Body of pancreas (tissue), 4 donors: Measurements from ENCODE around the gene ABHD12B. TPM values are rescaled to one million over a fixed set of nuclear protein-coding genes. Genes with fewer than 3 reads are reported as not detected.

ENCODE experiments used
- ATAC-seq: fragments of 150-250 bp; one replicate; pipeline ENCODE4 v1.9.1; 2016
- DNase-seq, 4 donors: peaks; one replicate each; pipeline ENCODE4 v3.0.0-alpha.2; 2019
- H3K27ac ChIP-seq, 4 donors: fragments of 200-600 bp; sonication (generic); 1 replicate in 3 of 4; 2 replicates in 1 of 4; pipeline versions ENCODE4 v1.5.1 to v1.6.1; 2016 to 2019; ENCODE audit warnings: mild to moderate bottlenecking in 1 of 4, mixed read lengths in 1 of 4, moderate library complexity in 1 of 4
- H3K27me3 ChIP-seq, 2 donors: fragments of 200-600 bp; sonication (generic); one replicate each; pipeline ENCODE4 v1.6.0; 2016; ENCODE audit warnings: mild to moderate bottlenecking in 1 of 2
- H3K36me3 ChIP-seq, 2 donors: fragments of 200-600 bp; sonication (generic); replicated peaks in 1 of 2; 2 replicates each; pipeline ENCODE4 v1.5.1; 2016; ENCODE audit warnings: low read depth in 2 of 2; ENCODE audit not compliant: insufficient read depth in 1 of 2
- H3K4me1 ChIP-seq: fragments of 200-600 bp; sonication (generic); one replicate; pipeline ENCODE4 v1.6.0; 2016
- H3K4me3 ChIP-seq, 2 donors: fragments of 200-600 bp; sonication (generic); 1 replicate in 1 of 2; 2 replicates in 1 of 2; pipeline ENCODE4 v1.5.1; 2016 to 2019
- H3K9me3 ChIP-seq, 3 donors: fragments of 200-600 bp; sonication (generic); 1 replicate in 2 of 3; 2 replicates in 1 of 3; pipeline ENCODE4 v1.5.1; 2016
- POLR2A ChIP-seq, 3 donors: fragments of 450-650 bp; IDR thresholded peaks; one replicate each; pipeline ENCODE4 v1.6.1; 2016; ENCODE audit warnings: antibody characterized with exemption in 3 of 3, mild to moderate bottlenecking in 2 of 3
- WGBS, 2 donors: methylation state at CpG; one replicate each; pipeline ENCODE4 v1.1.5; 2017; 5-methylcytosine and 5-hydroxymethylcytosine counted together
- intact Hi-C: fragments of 100-400 bp; cut with DNase I; formaldehyde crosslinking; loops from one replicate; pipeline ENCODE4 v1.15.1; 2023
- small RNA-seq: library from RNA; depleted of rRNA; stranded (forward); fragments of <200 nt; gene quantifications from one replicate; pipeline ENCODE3, GENCODE V24; 2016
- total RNA-seq, 2 donors: library from RNA; depleted of rRNA; stranded (reverse); fragments of >200 nt; gene quantifications; one replicate each; pipeline ENCODE4 v1.1.0, GENCODE V29; 2016
- TF ChIP-seq, protein P1 (sequence below), 7 experiments: fragments of 450-650 bp in 4 of 7; fragments of 200-600 bp in 3 of 7; sonication (generic) in 3 of 7; IDR thresholded peaks; one replicate each; pipeline ENCODE4 v1.5.1; 2016 to 2019; ENCODE audit warnings: antibody characterized with exemption in 7 of 7

Gene ABHD12B
- total RNA-seq, 2 donors from 2014 or later = not detected

DNA sequence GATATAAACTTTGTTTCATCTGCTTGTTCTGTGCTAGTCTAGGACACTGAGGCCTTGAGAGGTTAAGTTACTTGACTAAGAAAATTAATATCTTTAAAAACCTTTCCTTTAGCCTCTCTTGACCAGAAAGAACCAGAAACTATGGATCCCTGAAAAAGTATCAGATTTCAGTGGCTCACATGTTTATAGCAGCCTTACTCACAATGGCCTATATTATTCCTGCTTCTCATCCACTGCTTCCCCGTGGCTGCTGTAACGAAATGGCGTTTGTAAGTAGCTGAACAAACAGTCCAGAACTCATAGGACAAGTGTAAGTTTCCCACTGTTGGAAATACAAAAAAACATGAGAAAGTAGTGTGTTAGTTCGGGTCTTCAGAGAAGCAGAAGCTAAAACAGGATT, 75.6 kb downstream of the ABHD12B start:
- Histone ChIP-seq H3K27me3 (no peaks in the 10 kb centered on the region), H3K36me3 (no peaks in the 10 kb centered on the region), H3K4me1 (peaks cover 16% of the 10 kb centered on the region), H3K4me3 (no peak overlapping the region), H3K27ac (no peak overlapping the region), H3K9me3 (no peaks in the 10 kb centered on the region)
- WGBS, 2 donors = 67 to 73% methylated on average over 4 of the region's 4 CpGs
- intact Hi-C loops = no loop called here
- TF ChIP-seq, protein P1, sequence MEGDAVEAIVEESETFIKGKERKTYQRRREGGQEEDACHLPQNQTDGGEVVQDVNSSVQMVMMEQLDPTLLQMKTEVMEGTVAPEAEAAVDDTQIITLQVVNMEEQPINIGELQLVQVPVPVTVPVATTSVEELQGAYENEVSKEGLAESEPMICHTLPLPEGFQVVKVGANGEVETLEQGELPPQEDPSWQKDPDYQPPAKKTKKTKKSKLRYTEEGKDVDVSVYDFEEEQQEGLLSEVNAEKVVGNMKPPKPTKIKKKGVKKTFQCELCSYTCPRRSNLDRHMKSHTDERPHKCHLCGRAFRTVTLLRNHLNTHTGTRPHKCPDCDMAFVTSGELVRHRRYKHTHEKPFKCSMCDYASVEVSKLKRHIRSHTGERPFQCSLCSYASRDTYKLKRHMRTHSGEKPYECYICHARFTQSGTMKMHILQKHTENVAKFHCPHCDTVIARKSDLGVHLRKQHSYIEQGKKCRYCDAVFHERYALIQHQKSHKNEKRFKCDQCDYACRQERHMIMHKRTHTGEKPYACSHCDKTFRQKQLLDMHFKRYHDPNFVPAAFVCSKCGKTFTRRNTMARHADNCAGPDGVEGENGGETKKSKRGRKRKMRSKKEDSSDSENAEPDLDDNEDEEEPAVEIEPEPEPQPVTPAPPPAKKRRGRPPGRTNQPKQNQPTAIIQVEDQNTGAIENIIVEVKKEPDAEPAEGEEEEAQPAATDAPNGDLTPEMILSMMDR (IDR thresholded peaks at IDR 0.05) = no peak
- no peak for TF ChIP-seq POLR2A (IDR thresholded peaks at IDR 0.05)
- no peak for ATAC-seq
- DNase-seq = no peak

DNA sequence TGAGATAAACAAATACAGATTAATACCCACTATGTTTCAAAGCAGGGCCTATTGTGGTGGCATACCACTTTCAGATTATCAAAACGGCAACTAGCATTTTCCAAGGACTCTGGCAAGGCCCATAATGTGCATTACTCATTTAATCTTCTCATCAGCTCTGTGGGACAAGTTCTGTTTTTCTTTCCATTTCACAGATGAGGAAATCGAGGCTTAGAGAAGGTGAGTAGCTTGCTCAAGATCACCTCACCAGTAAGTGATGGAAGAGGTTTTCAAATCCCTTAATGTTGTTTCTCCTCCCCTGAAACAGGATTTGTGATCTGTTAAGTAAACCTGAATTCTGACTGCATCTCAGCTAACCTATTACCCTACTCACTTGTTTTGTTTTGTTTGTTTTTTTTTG, 76.4 kb downstream of the ABHD12B start:
- ATAC-seq = no peak

DNA sequence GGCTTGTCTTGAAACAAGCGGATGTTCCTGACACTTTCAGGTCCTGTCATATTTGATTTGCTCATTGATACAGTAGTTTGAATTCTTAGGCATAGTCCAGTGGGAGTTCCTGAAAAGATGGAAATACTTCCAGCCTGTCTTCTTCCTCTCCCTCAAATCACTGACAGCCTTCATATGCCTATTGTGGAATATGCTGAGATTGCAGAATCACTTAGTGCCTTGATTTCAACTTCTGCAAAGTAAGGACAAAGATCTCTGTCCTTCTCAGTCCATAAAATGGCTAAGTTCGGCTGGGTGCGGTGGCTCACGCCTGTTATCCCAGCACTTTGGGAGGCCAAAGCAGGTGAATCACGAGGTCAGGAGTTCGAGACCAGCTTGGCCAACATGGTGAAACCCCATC, 79.2 kb downstream of the ABHD12B start:
- no peak for DNase-seq
- Histone ChIP-seq H3K4me3 (no peak overlapping the region), H3K4me1 (no peaks in the 10 kb centered on the region), H3K9me3 (no peaks in the 10 kb centered on the region), H3K27ac (no peak overlapping the region), H3K36me3 (no peaks in the 10 kb centered on the region), H3K27me3 (no peaks in the 10 kb centered on the region)
- no peak for ATAC-seq
- intact Hi-C loops = loop anchor here (10.0 kb wide), 1 partner anchor 274 kb away; no protein-coding TSS in a partner anchor
- WGBS, 2 donors = 87 to 92% methylated on average over 6 of the region's 6 CpGs
- no peak for TF ChIP-seq POLR2A (IDR thresholded peaks at IDR 0.05)
- TF ChIP-seq, protein P1 (IDR thresholded peaks at IDR 0.05) = no peak

More for the DNA sequence above, 76.4 kb downstream of the ABHD12B start:
- intact Hi-C loops = no loop called here
- no peaks in the 10 kb centered on the region for H3K36me3 ChIP-seq
- TF ChIP-seq, protein P1 (IDR thresholded peaks at IDR 0.05) = no peak
- no peak for TF ChIP-seq POLR2A (IDR thresholded peaks at IDR 0.05)
- H3K27me3 ChIP-seq = no peaks in the 10 kb centered on the region
- no peak for DNase-seq
- no peak overlapping the region for H3K27ac ChIP-seq
- peaks cover 15% of the 10 kb centered on the region for H3K4me1 ChIP-seq
- no peak overlapping the region for H3K4me3 ChIP-seq
- WGBS, 2 donors = 35 to 52% methylated on average over 2 of the region's 2 CpGs
- H3K9me3 ChIP-seq = no peaks in the 10 kb centered on the region

DNA sequence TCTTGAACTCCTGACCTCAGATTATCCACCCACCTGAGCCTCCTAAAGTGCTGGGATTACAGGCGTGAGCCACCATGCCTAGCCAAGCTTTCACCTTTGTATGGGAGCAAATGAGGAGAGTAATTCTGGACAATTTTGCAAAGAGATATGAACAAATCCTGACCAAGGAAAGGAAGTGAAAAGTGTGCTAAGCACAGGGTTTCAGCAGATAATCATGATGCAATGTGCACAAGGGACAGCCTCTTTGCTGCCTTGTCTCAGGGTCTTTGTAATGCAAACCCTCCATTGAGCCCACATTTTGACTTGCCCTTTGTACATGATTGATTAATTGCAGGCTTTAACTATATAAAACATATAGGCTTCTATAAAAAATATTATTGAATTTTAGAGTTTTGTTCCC, 81.6 kb downstream of the ABHD12B start:
- 69 to 89% methylated on average over 1 of the region's 1 CpG for WGBS, 2 donors
- no peaks in the 10 kb centered on the region for H3K36me3 ChIP-seq
- no peaks in the 10 kb centered on the region for H3K27me3 ChIP-seq
- no peaks in the 10 kb centered on the region for H3K4me1 ChIP-seq
- no peak for ATAC-seq
- intact Hi-C loops = loop anchor here (10.0 kb wide), 1 partner anchor 271 kb away; no protein-coding TSS in a partner anchor
- no peaks in the 10 kb centered on the region for H3K9me3 ChIP-seq
- no peak for TF ChIP-seq POLR2A (IDR thresholded peaks at IDR 0.05)
- TF ChIP-seq, protein P1 (IDR thresholded peaks at IDR 0.05) = no peak
- H3K27ac ChIP-seq = no peak overlapping the region
- DNase-seq = no peak
- no peak overlapping the region for H3K4me3 ChIP-seq

Small RNA genes lying within 50 kb of the gene (small RNA-seq; reads per million reads assigned to genes)
- gene RF00593 = not detected

Other genes starting within 250 kb of the ABHD12B start
- 10 to 100 TPM; 55.0 to 94.9 TPM for gene SAV1, start 203.7 kb upstream of the ABHD12B start, total RNA-seq
- 10 to 100 TPM in 1 of 2 donors, 1 to 10 TPM in 1; 6.6 to 16.9 TPM for gene NIN, start 40.9 kb upstream of the ABHD12B start, total RNA-seq
- 10 to 100 TPM; 11.5 to 11.9 TPM for gene PYGL, start 72.4 kb downstream of the ABHD12B start, total RNA-seq
- gene TRIM9, start 223.1 kb downstream of the ABHD12B start, total RNA-seq = 1 to 10 TPM in 1 of 2 donors, under 1 TPM in 1; 0.78 to 9.2 TPM